ENCODE measurements around the gene RTP3. TPM values are rescaled to one million over a fixed set of nuclear protein-coding genes. Genes with fewer than 3 reads are reported as not detected.

Gene RTP3
- total and polyA plus RNA-seq, 2 of the 4 experiments (the other 2 are of a cell fraction), result 0.18 to 0.26 TPM

DNA sequence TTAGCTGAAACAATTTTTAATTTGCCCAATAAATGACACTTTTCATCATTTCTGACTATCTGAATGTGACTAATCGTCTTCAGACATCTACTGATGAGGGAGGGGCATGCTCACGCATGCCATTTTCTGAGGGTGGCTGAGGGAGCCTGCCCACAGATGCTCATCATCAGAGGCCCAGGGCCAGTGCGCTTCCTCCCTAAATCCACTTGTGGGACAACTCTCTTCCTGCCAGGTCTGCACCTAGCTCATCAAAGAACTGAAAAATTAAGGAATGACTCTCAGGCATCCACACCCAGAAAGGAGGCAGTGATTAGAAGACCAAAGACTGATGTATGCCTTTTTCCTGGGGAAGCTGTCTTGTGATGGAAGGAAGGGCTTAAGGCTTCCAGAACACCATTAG is 22.8 kb downstream of the RTP3 start:
- H4K20me1 ChIP-seq (ENCODE audit: insufficient read depth, low read length), result no peaks in the 10 kb centered on the region
- CTCF ChIA-PET, result no interaction called here
- no peak overlapping the region for H3K14ac ChIP-seq (replicated peaks; ENCODE audit: low read depth, low read length)
- intact Hi-C loops (cut with micrococcal nuclease) (no loop called here), in situ Hi-C loops (cut with MboI; ENCODE audit: low sequenced_read_pairs) (no loop called here), dilution Hi-C loops (cut with HindIII; ENCODE audit: low sequenced_read_pairs, unreplicated experiment) (no loop called here)
- BruUV-seq (replicated peaks), result no TSS peak
- H3K4me2 ChIP-seq (ENCODE audit: low read depth, low read length), result no peak overlapping the region
- no peak overlapping the region for H2AK5ac ChIP-seq (ENCODE audit: low read depth, low read length)
- H3K4me1 ChIP-seq (ENCODE audit: control insufficient read depth, insufficient read depth, low read length), result peaks cover 7% of the 10 kb centered on the region
- no peaks in the 10 kb centered on the region for H3K9me3 ChIP-seq (ENCODE audit: control insufficient read depth, insufficient read depth, low read length)
- H2AFZ ChIP-seq (replicated peaks; ENCODE audit: low read length, poor library complexity), result no peak overlapping the region
- H3K4ac ChIP-seq (ENCODE audit: low read depth, low read length), result no peak overlapping the region
- no peak for TF ChIP-seq MAZ (IDR thresholded peaks at IDR 0.05; ENCODE audit: borderline replicate concordance, low read depth, low read length)
- TF ChIP-seq, protein P1, sequence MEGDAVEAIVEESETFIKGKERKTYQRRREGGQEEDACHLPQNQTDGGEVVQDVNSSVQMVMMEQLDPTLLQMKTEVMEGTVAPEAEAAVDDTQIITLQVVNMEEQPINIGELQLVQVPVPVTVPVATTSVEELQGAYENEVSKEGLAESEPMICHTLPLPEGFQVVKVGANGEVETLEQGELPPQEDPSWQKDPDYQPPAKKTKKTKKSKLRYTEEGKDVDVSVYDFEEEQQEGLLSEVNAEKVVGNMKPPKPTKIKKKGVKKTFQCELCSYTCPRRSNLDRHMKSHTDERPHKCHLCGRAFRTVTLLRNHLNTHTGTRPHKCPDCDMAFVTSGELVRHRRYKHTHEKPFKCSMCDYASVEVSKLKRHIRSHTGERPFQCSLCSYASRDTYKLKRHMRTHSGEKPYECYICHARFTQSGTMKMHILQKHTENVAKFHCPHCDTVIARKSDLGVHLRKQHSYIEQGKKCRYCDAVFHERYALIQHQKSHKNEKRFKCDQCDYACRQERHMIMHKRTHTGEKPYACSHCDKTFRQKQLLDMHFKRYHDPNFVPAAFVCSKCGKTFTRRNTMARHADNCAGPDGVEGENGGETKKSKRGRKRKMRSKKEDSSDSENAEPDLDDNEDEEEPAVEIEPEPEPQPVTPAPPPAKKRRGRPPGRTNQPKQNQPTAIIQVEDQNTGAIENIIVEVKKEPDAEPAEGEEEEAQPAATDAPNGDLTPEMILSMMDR (conservative IDR thresholded peaks at IDR 0.05; ENCODE audit: low read depth, low read length), result no peak
- no peak for TF ChIP-seq NFE2L2 (IDR thresholded peaks at IDR 0.05; ENCODE audit: low read depth, low read length)
- TF ChIP-seq MXI1 (IDR thresholded peaks at IDR 0.05; ENCODE audit: borderline replicate concordance, low read depth, low read length), result no peak
- TF ChIP-seq, protein P2, sequence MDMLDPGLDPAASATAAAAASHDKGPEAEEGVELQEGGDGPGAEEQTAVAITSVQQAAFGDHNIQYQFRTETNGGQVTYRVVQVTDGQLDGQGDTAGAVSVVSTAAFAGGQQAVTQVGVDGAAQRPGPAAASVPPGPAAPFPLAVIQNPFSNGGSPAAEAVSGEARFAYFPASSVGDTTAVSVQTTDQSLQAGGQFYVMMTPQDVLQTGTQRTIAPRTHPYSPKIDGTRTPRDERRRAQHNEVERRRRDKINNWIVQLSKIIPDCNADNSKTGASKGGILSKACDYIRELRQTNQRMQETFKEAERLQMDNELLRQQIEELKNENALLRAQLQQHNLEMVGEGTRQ (IDR thresholded peaks at IDR 0.05; ENCODE audit: low read depth, low read length), result no peak
- no peak for TF ChIP-seq SMC3 (IDR thresholded peaks at IDR 0.05; ENCODE audit: low read depth, low read length)
- no peak for TF ChIP-seq MAFK (IDR thresholded peaks at IDR 0.05; ENCODE audit: low read depth, low read length)
- TF ChIP-seq RFX5 (IDR thresholded peaks at IDR 0.05; ENCODE audit: low read depth, low read length), result no peak
- no peak for TF ChIP-seq CHD1 (IDR thresholded peaks at IDR 0.05; ENCODE audit: low read depth, low read length)
- TF ChIP-seq POLR2A (IDR thresholded peaks at IDR 0.05; ENCODE audit: low read depth, low read length), result no peak
- no peak for TF ChIP-seq RCOR1 (IDR thresholded peaks at IDR 0.05; ENCODE audit: insufficient replicate concordance, low read length)
- TF ChIP-seq FOS (IDR thresholded peaks at IDR 0.05; ENCODE audit: low read depth, low read length), result no peak
- TF ChIP-seq RAD21 (IDR thresholded peaks at IDR 0.05; ENCODE audit: low read length), result no peak
- TF ChIP-seq ELK1 (IDR thresholded peaks at IDR 0.05; ENCODE audit: borderline replicate concordance, low read depth, low read length), result no peak
- no peak for TF ChIP-seq CEBPB (IDR thresholded peaks at IDR 0.05; ENCODE audit: low read depth, low read length)
- TF ChIP-seq BHLHE40 (IDR thresholded peaks at IDR 0.05; ENCODE audit: low read depth, low read length), result no peak
- H3K18ac ChIP-seq (ENCODE audit: low read depth, low read length), result no peak overlapping the region
- H3K27ac ChIP-seq (ENCODE audit: insufficient read depth, low read length), result no peak overlapping the region
- no peak overlapping the region for H3K9ac ChIP-seq (ENCODE audit: low read depth, low read length)
- ATAC-seq (ENCODE audit: low read depth) (no peak), DNase-seq (no peak)
- no peaks in the 10 kb centered on the region for H3K79me1 ChIP-seq (ENCODE audit: low read depth in 1 of 2, low read length in 2 of 2)
- peaks cover 12% of the 10 kb centered on the region for H3K9me1 ChIP-seq (ENCODE audit: insufficient read depth, low read length)
- H3K23ac ChIP-seq (ENCODE audit: low read depth, low read length), result no peak overlapping the region
- H3K56ac ChIP-seq (ENCODE audit: extremely low read depth, insufficient read depth, low read length), result no peak overlapping the region
- no peak overlapping the region for H2BK15ac ChIP-seq (ENCODE audit: low read depth, low read length)
- H4K5ac ChIP-seq (ENCODE audit: low read depth, low read length), result no peak overlapping the region
- no peaks in the 10 kb centered on the region for H3K27me3 ChIP-seq (ENCODE audit: control insufficient read depth, insufficient read depth, low read length)
- 0 out of 2 replicates have a peak overlapping the region, but pooled peaks have one; percentile 9 for H2BK20ac ChIP-seq (ENCODE audit: low read depth, low read length)
- POLR2A ChIA-PET (ENCODE audit: unreplicated experiment), result no interaction called here
- no peak overlapping the region for H2AK9ac ChIP-seq (replicated peaks; ENCODE audit: low read depth, low read length, poor library complexity)
- peak overlapping the region in 1 of 2 experiments; percentile 10; a peak in 2 of 4 replicates for H4K8ac ChIP-seq (ENCODE audit: low read depth in 2 of 2, low read length in 2 of 2)
- no peak overlapping the region for H2BK5ac ChIP-seq (ENCODE audit: low read depth, low read length, poor library complexity, severe bottlenecking)
- H3K4me3 ChIP-seq (ENCODE audit: insufficient read depth, low read depth, low read length), result no peak overlapping the region
- H4K91ac ChIP-seq (ENCODE audit: insufficient read depth, low read depth, low read length), result peak overlapping the region; percentile 41; the same call in 1 of the 2 replicates
- H3K36me3 ChIP-seq (ENCODE audit: control insufficient read depth, insufficient read depth, low read length), result peaks cover 3% of the 10 kb centered on the region; the same call in 1 of the 2 replicates
- WGBS, 2 experiments (ENCODE audit: extremely low coverage in 2 of 2, insufficient read length in 1 of 2), result 70% methylated on average over 2 of the region's 3 CpGs; no CpG with 5 or more reads in 1 of the 2 experiments
- no peak overlapping the region for H2BK120ac ChIP-seq (ENCODE audit: low read depth, low read length)

All from IMR-90 (cell line).